IPS-NIHi7 (cell line): ENCODE results near the gene CYBC1.

Experiments
- DNase-seq: peaks from one replicate; pipeline ENCODE4 v3.0.0; 2012; ENCODE audit warnings: mixed read lengths; ENCODE audit errors: extremely low spot score

Gene CYBC1

GRCh38 chr17:82408938-82409318 lies 41.6 kb downstream of the CYBC1 start:
- no peak for DNase-seq

DNA sequence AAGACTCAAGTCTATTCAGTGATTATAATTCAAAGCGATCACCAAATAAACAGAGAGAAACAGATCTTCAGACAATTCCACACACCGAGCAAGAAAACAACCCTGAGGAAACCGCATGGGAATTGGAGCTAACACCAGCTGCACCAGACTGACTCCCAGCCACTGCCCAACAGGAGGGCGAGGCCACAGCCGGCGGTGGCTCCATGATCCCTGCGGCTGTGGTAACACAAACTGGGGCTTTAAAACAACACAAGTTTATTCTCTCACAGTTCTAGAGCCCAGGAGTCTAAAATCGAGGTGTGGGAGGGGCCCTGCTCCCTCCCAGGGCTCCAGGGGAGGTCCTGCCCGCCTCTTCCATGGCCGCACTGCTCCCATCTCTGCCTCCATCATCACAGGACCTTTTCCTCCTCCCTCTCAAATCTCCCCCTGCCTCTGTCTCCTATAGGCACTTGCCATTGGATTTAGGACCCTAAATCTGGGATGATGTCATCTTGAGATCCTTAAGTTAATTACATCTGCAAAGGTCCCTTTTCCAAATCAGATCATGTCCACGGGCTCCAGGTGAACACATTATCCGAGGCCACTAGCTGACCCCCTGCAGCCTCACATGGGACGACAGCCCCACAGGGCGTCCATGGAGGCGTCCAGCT lies 42.1 kb downstream of the CYBC1 start:
- DNase-seq: no peak

GRCh38 chr17:82407255-82407654 lies 43.3 kb downstream of the CYBC1 start:
- no peak for DNase-seq

DNA sequence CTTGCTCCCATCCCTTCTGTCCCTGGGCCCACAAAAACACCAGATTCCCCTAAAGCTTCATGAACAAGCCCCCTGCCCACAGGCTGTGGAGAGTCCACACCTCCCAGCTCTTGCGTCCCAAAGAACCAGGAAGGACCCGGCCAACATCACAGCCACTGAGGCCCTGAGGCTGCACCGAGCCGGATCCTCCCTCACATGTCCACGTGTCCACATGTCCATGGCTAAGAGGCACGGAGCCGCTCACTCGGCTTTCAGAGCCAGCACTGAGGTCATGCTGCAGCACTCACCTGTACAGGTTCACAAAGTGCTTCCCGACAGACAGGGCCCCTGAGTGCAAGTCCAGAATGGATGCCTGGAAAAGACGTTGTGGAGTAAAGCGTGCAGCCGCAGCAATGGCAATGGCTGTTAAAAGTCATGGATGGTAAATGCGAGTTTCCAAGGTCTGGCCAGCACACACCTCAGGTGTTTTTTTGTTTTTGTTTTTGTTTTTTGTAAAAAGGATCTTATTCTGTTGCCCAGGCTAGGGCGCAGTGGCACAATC lies 44.4 kb downstream of the CYBC1 start:
- DNase-seq: no peak

DNA sequence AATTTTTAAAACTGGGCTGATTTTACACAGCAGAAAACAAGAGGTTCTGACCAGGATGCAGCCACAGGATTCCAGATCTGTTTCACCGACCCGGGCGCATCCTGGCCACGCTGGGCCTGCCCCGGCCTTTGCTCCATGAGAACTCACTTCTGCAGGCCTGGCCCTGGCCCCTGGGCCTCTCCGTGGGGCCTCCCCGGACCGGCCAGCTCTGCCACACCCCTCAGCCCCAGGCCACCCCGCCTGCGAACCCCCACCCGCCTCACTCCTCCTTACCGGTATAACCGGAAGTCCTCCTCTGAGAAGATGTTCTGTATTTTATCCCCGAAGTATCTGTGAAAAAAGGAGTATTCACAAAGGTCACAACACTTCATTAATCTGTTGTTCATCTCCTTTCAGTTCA lies 45.5 kb downstream of the CYBC1 start:
- no peak for DNase-seq

DNA sequence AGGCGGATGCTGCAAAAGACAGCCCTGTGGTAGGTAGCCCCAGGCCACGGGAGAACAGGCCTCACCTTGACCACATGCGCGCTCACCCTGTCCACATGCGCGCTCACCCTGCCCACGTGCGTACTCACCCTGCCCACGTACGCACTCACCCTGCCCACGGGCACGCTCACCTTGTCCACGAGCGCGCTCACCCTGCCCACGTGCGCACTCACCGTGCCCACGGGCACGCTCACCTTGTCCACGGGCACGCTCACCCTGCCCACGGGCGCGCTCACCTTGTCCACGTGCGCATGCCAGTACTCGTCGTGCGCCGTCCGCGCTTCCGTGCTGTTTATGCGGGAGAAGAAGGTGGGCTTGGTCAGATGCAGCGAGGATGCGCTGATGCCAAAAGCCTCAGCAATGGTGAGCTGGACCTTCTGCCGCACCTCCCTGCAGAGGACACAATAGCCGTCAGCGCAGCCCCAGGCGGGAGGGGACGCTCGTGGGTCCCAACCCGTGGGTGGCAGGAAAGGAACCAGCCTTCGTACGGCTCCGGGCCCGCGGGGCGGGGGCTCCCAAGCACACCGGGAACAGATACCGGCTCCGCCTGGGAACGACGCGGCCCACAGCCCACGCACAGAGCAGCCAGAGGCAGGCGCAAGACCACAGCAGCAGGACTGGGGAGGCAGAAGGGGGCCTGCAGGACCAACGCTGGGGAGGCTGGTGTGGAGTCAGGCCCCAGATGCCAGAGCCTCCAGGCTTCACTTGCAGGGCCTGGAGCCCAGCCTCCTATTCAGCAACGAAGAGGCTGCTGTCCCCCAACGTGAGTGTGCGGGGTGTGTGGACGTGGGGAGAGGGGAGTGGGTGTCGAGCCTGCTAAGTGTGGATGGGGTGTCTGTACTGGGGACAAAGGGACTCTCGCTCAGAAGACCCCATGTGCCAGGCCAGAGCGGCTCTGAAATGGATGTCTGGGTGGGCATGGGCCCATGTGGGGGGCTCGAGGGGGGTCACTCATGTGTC lies 46.6 kb downstream of the CYBC1 start:
- no peak for DNase-seq

DNA sequence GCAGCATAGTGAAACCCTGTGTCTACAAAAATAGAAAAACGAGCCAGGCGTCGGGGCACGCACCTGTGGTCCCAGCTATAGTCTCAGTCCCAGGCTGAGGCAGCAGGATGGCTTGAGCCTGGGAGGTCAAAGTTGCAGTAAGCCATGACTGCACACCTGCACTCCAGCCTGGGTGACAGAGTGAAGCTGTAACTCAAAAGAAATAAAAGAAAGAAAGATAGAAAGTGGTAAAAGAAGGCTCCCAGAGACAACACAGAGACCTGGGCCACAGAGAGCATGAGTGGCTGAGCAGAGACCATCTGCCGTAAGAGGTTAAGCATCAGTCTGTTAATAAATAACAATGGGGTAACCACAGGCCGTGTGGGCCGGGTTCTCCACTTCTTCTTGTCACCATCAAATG lies 47.7 kb downstream of the CYBC1 start:
- no peak for DNase-seq

GRCh38 chr17:82400830-82401229 lies 49.7 kb downstream of the CYBC1 start:
- no peak for DNase-seq

DNA sequence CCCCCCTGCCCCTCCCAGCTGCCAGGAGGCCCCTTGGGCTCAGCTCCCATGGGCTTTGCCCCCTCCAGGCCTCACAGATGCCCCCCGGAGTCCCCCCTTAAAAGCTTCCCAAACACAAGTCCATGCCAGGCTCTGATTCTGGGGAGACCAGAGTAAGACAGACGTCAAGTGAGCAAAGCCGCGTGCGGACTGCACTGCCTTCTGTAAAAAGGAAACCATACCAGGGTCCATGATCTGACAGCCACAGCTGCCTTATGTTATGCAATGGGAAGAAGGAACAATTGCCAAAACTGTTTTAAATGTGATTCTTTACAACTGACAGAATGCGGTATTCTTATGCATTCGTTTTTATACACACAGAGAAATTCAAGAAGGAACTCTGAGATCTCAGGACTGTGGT lies 50.3 kb downstream of the CYBC1 start:
- no peak for DNase-seq

GRCh38 chr17:82399601-82400101 lies 50.9 kb downstream of the CYBC1 start:
- DNase-seq: no peak

DNA sequence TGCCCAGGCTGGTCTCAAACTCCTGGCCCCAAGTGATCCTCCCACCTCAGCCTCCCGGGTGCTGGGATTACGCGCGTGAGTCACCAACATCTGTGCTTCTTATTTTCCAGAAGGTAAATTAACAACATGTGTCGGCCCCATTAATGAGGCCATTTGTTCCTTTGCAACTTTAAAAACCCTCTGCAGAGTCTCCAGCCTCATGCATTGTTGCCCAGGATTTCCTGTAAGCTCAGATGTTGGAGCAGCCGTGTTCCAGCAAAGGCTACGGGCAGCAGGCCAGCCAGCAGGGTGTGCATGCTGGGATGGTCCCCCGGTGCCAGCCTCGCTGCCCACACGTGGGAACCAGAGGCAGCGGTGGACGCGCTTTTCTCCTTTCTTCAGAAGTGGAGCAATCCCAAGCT lies 51.5 kb downstream of the CYBC1 start:
- no peak for DNase-seq

DNA sequence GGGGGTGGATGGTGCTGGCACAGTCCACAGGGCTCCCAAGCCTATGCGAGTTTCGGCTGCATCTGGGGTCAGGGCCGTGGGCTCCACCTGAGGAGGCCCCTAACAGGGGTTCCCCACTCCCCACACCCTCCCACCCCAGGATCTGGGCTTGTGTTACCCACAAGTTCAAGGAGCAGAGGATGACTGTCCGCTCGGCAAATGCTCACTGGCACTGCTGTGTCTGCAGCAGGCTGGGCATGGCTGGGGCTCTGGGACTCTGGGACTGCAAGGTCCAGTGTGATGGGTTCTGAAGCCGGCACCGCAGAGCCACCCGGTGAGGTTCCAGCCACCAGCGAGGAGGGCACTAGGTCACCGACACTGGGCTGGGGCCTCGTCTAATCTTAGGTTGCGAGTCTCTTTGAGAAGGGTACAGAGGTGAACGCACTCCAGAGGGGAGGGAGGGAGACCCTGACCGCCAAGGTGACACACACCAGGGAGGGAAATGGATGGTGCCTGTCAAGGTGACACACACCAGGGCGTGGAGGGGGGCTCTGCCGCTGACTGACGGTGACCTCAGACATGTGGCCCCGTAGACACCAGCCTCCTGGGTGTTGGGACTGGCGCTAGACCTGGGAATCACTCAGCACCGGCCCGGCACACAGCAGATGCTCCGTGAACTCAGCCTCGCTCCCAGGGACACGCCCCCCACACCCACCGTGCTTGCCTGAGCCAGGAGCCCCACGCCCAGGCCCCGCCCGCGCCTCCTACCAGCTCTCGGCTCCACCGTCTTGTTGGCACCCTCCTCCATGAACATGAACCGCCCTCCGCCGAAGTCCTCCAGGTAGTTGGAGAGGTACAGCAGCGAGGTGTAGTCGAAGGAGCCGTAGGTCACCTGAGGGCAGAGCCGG lies 52.9 kb downstream of the CYBC1 start:
- DNase-seq: no peak

- DNase-seq: no peak
These were observed 53.7 kb downstream of the CYBC1 start for GRCh38 chr17:82396601-82397435.

DNA sequence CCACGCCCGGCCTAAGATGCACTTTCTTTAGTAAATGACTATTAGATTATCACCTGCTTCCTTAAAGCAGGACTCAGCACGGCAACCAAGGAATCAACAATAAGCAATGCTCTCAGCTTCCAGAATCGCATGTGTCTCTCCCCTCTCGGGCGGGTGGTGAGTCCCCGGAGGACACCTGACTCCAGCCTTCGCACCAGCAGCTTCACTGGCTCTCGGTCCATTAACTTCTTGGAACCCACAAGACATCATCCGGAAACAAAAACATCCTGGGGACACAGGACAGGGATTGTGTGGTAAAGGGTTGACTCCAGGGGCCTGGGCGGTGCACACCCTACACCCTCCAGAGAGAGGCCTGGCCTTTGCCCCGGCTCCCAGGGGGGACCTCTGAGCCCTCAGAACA lies 56.3 kb downstream of the CYBC1 start:
- no peak for DNase-seq

DNA sequence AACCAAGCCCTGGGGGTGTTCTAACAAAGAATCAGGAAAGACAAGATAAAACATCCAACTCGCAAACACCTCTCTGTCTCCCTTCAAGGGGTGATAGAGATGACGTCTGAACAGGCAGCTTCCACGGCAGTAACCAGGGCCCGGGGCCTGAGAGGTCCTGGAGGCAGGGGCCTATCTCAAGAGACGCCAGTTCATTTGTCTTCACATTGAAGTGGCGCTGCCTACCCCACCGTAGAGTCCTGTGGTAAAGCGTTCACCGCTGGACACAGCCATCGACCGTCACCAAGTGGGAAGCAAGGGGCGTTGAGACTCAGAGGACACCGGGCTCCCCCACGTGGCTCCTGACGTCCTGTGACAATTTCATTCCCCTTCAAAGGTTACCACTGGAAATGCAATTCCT lies 57.6 kb downstream of the CYBC1 start:
- no peak for DNase-seq
